CD14-positive monocyte (primary cell): Measurements from ENCODE around the gene SCN2B. TPM values are rescaled to one million over a fixed set of nuclear protein-coding genes. Genes with fewer than 3 reads are reported as not detected.

ENCODE experiments used
- DNase-seq, 3 donors: peaks; one replicate each; pipeline ENCODE4 v3.0.0-alpha.2; 2011 to 2022
- H2AFZ ChIP-seq: 2 replicates; pipeline ENCODE4 v1.6.0; 2012; ENCODE audit warnings: mild to moderate bottlenecking, low read depth, low read length, inconsistent platforms; ENCODE audit not compliant: insufficient read depth, poor library complexity, severe bottlenecking
- H3K27ac ChIP-seq, 2 donors: 1 replicate in 1 of 2; 2 replicates in 1 of 2; pipeline ENCODE4 v1.5.1; 2012 to 2013; ENCODE audit warnings: low read length in 2 of 2, control low read depth in 1 of 2, inconsistent platforms in 1 of 2, low read depth in 1 of 2, mild to moderate bottlenecking in 1 of 2
- H3K27me3 ChIP-seq, 2 donors: one replicate each; pipeline versions ENCODE4 v1.6.0 to v1.6.1; 2011 to 2013; ENCODE audit warnings: low read length in 2 of 2; ENCODE audit not compliant: control insufficient read depth in 2 of 2, insufficient read depth in 2 of 2
- H3K36me3 ChIP-seq, 2 donors: replicated peaks in 1 of 2; 1 replicate in 1 of 2; 2 replicates in 1 of 2; pipeline versions ENCODE4 v1.5.1 to v1.6.1; 2012 to 2013; ENCODE audit warnings: low read length in 2 of 2, control low read depth in 1 of 2, inconsistent platforms in 1 of 2, mild to moderate bottlenecking in 1 of 2; ENCODE audit not compliant: insufficient read depth in 2 of 2, control insufficient read depth in 1 of 2
- H3K4me1 ChIP-seq, 2 donors: 1 replicate in 1 of 2; 2 replicates in 1 of 2; pipeline versions ENCODE4 v1.5.1 to v1.6.1; 2012 to 2013; ENCODE audit warnings: low read length in 2 of 2, control low read depth in 1 of 2, inconsistent platforms in 1 of 2, mild to moderate bottlenecking in 1 of 2, moderate library complexity in 1 of 2; ENCODE audit not compliant: insufficient read depth in 2 of 2, control insufficient read depth in 1 of 2
- H3K4me2 ChIP-seq: replicated peaks from 2 replicates; pipeline ENCODE3; 2012; ENCODE audit warnings: low read length, moderate library complexity, mild to moderate bottlenecking; ENCODE audit not compliant: poor library complexity, severe bottlenecking; ENCODE audit errors: extremely low read depth
- H3K4me3 ChIP-seq, 3 experiments: fragments of 200-600 bp in 1 of 3; sonication (generic) in 1 of 3; replicated peaks in 1 of 3; 1 replicate in 2 of 3; 2 replicates in 1 of 3; pipeline ENCODE4 v1.5.1; 2011 to 2013; ENCODE audit warnings: low read length in 3 of 3, mild to moderate bottlenecking in 3 of 3, control low read depth in 2 of 3, low read depth in 2 of 3, inconsistent platforms in 1 of 3, moderate library complexity in 1 of 3
- H3K79me2 ChIP-seq: 2 replicates; pipeline ENCODE4 v1.6.0; 2012; ENCODE audit warnings: mild to moderate bottlenecking, control low read depth, inconsistent platforms, low read length, moderate library complexity; ENCODE audit not compliant: insufficient read depth
- H3K9ac ChIP-seq: 2 replicates; pipeline ENCODE4 v1.6.0; 2017; ENCODE audit warnings: low read length, mild to moderate bottlenecking; ENCODE audit not compliant: insufficient read depth, poor library complexity, severe bottlenecking
- H3K9me3 ChIP-seq, 2 donors: replicated peaks in 1 of 2; 1 replicate in 1 of 2; 2 replicates in 1 of 2; pipeline versions ENCODE4 v1.5.1 to v1.6.1; 2012 to 2013; ENCODE audit warnings: low read length in 2 of 2, control low read depth in 1 of 2; ENCODE audit not compliant: control insufficient read depth in 1 of 2, insufficient read depth in 1 of 2
- H4K20me1 ChIP-seq: 2 replicates; pipeline ENCODE4 v1.6.0; 2012; ENCODE audit warnings: mild to moderate bottlenecking, low read length, control low read depth, moderate library complexity; ENCODE audit not compliant: insufficient read depth
- H3K27ac Mint-ChIP-seq, 7 donors: one replicate each; pipeline ENCODE4 v1.8.0; 2020; ENCODE audit warnings: mild to moderate bottlenecking in 7 of 7, mixed read lengths in 7 of 7, moderate library complexity in 6 of 7, inconsistent platforms in 2 of 7
- H3K27me3 Mint-ChIP-seq, 3 donors: one replicate each; pipeline ENCODE4 v1.8.0; 2021 to 2022; ENCODE audit warnings: low read depth in 3 of 3, mild to moderate bottlenecking in 3 of 3, mixed read lengths in 3 of 3, moderate library complexity in 3 of 3, inconsistent platforms in 1 of 3
- H3K36me3 Mint-ChIP-seq, 2 donors: one replicate each; pipeline ENCODE4 v1.8.0; 2020; ENCODE audit warnings: mixed read lengths in 2 of 2, inconsistent platforms in 1 of 2, mild to moderate bottlenecking in 1 of 2
- H3K4me1 Mint-ChIP-seq: one replicate; pipeline ENCODE4 v1.8.0; 2020; ENCODE audit warnings: mild to moderate bottlenecking, mixed read lengths
- H3K4me3 Mint-ChIP-seq, 2 donors: one replicate each; pipeline ENCODE4 v1.8.0; 2020; ENCODE audit warnings: mild to moderate bottlenecking in 2 of 2, mixed read lengths in 2 of 2, moderate library complexity in 1 of 2
- H3K9me3 Mint-ChIP-seq, 7 donors: one replicate each; pipeline ENCODE4 v1.8.0; 2020 to 2022; ENCODE audit warnings: mixed read lengths in 7 of 7, mild to moderate bottlenecking in 6 of 7, moderate library complexity in 6 of 7, inconsistent platforms in 2 of 7
- WGBS: methylation state at CpG from one replicate; pipeline ENCODE4 v1.1.5; 2013; ENCODE audit warnings: missing lambda C conversion rate; ENCODE audit not compliant: insufficient coverage; 5-methylcytosine and 5-hydroxymethylcytosine counted together
- intact Hi-C, 2 donors: fragments of 100-400 bp; cut with micrococcal nuclease; formaldehyde crosslinking; loops; one replicate each; pipeline versions ENCODE4 v1.15.0 to v1.15.1; 2023
- polyA plus RNA-seq, 3 donors: library from polyadenylated mRNA; depleted of rRNA in 1 of 3; unstranded in 2 of 3; stranded (reverse) in 1 of 3; fragments of 300-500 nt in 2 of 3; fragments of >200 nt in 1 of 3; fragmentation: Illumina TruSeq in 2 of 3; gene quantifications; 1 replicate in 2 of 3; 2 replicates in 1 of 3; pipeline ENCODE4 v1.2.3, GENCODE V29; 2012 to 2021
- TF ChIP-seq, protein P1 (sequence below): fragments of 200-600 bp; IDR thresholded peaks from one replicate; pipeline ENCODE4 v1.8.0; 2022; ENCODE audit warnings: antibody characterized with exemption, mild to moderate bottlenecking

SCN2B gene
- polyA plus RNA-seq, 3 donors = 0.01 TPM; not detected in 2

DNA sequence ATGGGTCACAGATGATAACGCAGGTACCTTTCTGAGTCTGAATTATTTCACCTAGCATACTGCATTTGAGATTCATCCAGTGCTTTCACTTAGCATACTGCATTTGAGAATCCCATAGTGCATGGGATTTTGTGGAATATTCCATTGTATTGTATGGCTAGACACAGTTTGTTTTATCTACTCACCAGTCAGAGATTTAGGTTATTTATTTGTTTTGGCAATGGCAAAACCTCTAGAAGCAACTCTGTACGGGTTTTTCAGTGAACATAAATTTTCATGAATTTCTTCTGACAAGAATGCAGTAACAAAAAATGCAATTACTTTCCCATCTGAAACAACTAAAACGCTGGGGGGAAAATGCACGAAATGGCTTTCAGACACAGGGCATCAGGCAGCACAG lies 48.1 kb downstream of the SCN2B start:
- no peaks in the 10 kb centered on the region for H3K36me3 ChIP-seq
- 80% methylated on average over 1 of the region's 4 CpGs for WGBS

GRCh38 chr11:118126082-118126838 lies 50.2 kb downstream of the SCN2B start:
- 100% methylated on average over 3 of the region's 7 CpGs for WGBS
- intact Hi-C loops = no loop called here
- H4K20me1 ChIP-seq = no peaks in the 10 kb centered on the region
- no peaks in the 10 kb centered on the region for H3K36me3 ChIP-seq
- DNase-seq = no peak
- no peak overlapping the region for H3K4me3 Mint-ChIP-seq
- H3K4me1 Mint-ChIP-seq = peaks cover 29% of the 10 kb centered on the region
- no peak overlapping the region for H3K9ac ChIP-seq
- H3K27me3 ChIP-seq = no peaks in the 10 kb centered on the region
- H2AFZ ChIP-seq = no peak overlapping the region
- peak overlapping the region in 1 of 7 donors; percentile 28 for H3K27ac Mint-ChIP-seq
- no peak overlapping the region for H3K4me2 ChIP-seq
- H3K4me3 ChIP-seq = no peak overlapping the region
- H3K27me3 Mint-ChIP-seq = peaks cover 1 to 7% (median 2%) of the 10 kb centered on the region in 3 donors
- no peak overlapping the region for H3K27ac ChIP-seq
- TF ChIP-seq, protein P1, sequence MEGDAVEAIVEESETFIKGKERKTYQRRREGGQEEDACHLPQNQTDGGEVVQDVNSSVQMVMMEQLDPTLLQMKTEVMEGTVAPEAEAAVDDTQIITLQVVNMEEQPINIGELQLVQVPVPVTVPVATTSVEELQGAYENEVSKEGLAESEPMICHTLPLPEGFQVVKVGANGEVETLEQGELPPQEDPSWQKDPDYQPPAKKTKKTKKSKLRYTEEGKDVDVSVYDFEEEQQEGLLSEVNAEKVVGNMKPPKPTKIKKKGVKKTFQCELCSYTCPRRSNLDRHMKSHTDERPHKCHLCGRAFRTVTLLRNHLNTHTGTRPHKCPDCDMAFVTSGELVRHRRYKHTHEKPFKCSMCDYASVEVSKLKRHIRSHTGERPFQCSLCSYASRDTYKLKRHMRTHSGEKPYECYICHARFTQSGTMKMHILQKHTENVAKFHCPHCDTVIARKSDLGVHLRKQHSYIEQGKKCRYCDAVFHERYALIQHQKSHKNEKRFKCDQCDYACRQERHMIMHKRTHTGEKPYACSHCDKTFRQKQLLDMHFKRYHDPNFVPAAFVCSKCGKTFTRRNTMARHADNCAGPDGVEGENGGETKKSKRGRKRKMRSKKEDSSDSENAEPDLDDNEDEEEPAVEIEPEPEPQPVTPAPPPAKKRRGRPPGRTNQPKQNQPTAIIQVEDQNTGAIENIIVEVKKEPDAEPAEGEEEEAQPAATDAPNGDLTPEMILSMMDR = no peak
- peaks cover 21 to 26% of the 10 kb centered on the region in 2 donors for H3K4me1 ChIP-seq
- H3K36me3 Mint-ChIP-seq = no peaks in the 10 kb centered on the region
- H3K9me3 ChIP-seq = no peaks in the 10 kb centered on the region
- H3K79me2 ChIP-seq = no peaks in the 10 kb centered on the region
- H3K9me3 Mint-ChIP-seq = peaks cover 0 to 3% (median 0%) of the 10 kb centered on the region in 7 donors

More for the DNA sequence above, 48.1 kb downstream of the SCN2B start:
- Mint-ChIP-seq H3K27me3 (peaks cover 1 to 7% (median 5%) of the 10 kb centered on the region in 3 donors), H3K9me3 (peaks cover 0 to 3% (median 0%) of the 10 kb centered on the region in 7 donors), H3K36me3 (no peaks in the 10 kb centered on the region), H3K27ac (peak overlapping the region in 3 of 7 donors; percentile 63 to 92 (median 80)), H3K4me1 (peaks cover 29% of the 10 kb centered on the region), H3K4me3 (peak overlapping the region in 1 of 2 donors; percentile 63)
- peaks cover 21 to 26% of the 10 kb centered on the region in 2 donors for H3K4me1 ChIP-seq
- H3K4me3 ChIP-seq = no peak overlapping the region
- no peaks in the 10 kb centered on the region for H3K9me3 ChIP-seq
- TF ChIP-seq, protein P1 = no peak
- DNase-seq = no peak
- peak overlapping the region; percentile 30 for H3K4me2 ChIP-seq
- H3K27ac ChIP-seq = peak overlapping the region; percentile 10 to 30
- H2AFZ ChIP-seq = peak overlapping the region; percentile 48
- H3K9ac ChIP-seq = no peak overlapping the region
- H3K27me3 ChIP-seq = no peaks in the 10 kb centered on the region
- no peaks in the 10 kb centered on the region for H3K79me2 ChIP-seq
- intact Hi-C loops = no loop called here
- H4K20me1 ChIP-seq = no peaks in the 10 kb centered on the region
